OCI-LY1 (cell line): ENCODE results near the gene SNTG2.

Experiments
- EZH2 ChIP-seq: fragments of 200-600 bp; sonication (generic), shearing (Covaris generic); IDR thresholded peaks from 2 replicates; pipeline ENCODE4 v1.8.0; 2017; ENCODE audit warnings: borderline replicate concordance, mixed run types, mild to moderate bottlenecking, antibody characterized with exemption, low read length, moderate library complexity, mixed read lengths
- TF ChIP-seq, protein P1 (sequence below): fragments of 200-600 bp; sonication (generic), shearing (Covaris generic); IDR thresholded peaks from 2 replicates; pipeline ENCODE4 v1.5.1; 2017; ENCODE audit warnings: mild to moderate bottlenecking, antibody characterized with exemption, low read length, moderate library complexity, mixed read lengths

DNA sequence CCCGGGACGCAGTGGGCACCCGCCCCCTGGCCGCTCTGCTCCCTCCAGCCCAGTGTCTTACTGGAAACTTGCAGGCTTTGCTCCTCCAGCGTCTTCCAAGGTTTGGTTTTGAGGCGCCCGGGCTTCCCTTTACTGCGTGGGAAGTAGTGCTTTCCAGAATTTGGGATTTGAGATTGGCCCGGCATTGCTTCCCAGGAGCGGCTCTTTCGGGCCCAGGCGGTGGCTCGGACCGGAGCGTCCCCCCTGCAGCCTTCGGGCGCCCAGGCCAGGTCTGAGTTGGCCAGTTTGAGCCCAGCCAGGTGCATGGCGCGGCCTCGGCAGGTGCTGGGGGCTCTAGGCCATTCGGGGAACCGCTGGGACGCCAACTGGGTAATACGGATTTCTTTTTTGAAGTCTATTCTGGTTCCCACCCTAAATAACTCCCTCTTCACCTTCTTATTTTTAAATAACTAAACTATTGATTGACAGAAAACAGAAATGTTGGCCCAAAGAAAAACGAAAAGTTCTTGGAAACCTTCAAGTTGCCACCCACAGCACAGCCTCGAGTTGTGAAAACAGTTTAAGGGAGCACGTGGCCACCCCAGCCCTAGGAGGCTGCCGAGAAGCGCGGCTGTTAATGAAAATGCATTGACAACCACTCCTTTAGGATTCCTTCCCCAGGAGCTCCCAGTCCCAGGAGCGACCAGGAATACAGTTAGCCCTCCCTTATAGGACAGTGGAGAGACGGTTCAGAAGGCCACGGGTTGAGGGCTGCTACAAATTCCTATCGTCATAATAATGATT is 766 bp downstream of the SNTG2 start:
- TF ChIP-seq, protein P1, sequence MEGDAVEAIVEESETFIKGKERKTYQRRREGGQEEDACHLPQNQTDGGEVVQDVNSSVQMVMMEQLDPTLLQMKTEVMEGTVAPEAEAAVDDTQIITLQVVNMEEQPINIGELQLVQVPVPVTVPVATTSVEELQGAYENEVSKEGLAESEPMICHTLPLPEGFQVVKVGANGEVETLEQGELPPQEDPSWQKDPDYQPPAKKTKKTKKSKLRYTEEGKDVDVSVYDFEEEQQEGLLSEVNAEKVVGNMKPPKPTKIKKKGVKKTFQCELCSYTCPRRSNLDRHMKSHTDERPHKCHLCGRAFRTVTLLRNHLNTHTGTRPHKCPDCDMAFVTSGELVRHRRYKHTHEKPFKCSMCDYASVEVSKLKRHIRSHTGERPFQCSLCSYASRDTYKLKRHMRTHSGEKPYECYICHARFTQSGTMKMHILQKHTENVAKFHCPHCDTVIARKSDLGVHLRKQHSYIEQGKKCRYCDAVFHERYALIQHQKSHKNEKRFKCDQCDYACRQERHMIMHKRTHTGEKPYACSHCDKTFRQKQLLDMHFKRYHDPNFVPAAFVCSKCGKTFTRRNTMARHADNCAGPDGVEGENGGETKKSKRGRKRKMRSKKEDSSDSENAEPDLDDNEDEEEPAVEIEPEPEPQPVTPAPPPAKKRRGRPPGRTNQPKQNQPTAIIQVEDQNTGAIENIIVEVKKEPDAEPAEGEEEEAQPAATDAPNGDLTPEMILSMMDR = no peak
- TF ChIP-seq EZH2 = no peak
